Caco-2 (cell line): Measurements from ENCODE around the gene NSG1. TPM values are rescaled to one million over a fixed set of nuclear protein-coding genes. Genes with fewer than 3 reads are reported as not detected.

Source experiments
- BruUV-seq: library from RNA; stranded (reverse); fragments of 400-500 nt; replicated peaks from 2 replicates; lab custom pipeline; 2021; lab: Mats Ljungman, UMichigan
- CTCF ChIA-PET: fragments of 300-600 bp; sonication (Branson Sonifier 250); formaldehyde crosslinking; loops from one replicate; lab custom pipeline; 2022; ENCODE audit warnings: antibody characterized with exemption; lab: Charles Lee
- POLR2A ChIA-PET: fragments of 300-600 bp; sonication (Branson Sonifier 250); formaldehyde crosslinking; loops from one replicate; lab custom pipeline; 2022; ENCODE audit warnings: antibody characterized with exemption; lab: Charles Lee
- DNase-seq, 2 experiments: peaks; one replicate each; pipeline versions ENCODE4 v3.0.0 to v3.0.0-alpha.2; 2020 to 2022
- H3K27me3 ChIP-seq: replicated peaks from 2 replicates; pipeline ENCODE4 v1.6.0; 2011; ENCODE audit warnings: low read length; ENCODE audit not compliant: control insufficient read depth, insufficient read depth
- H3K36me3 ChIP-seq: 2 replicates; pipeline ENCODE4 v1.5.1; 2011; ENCODE audit warnings: low read length; ENCODE audit not compliant: control insufficient read depth, insufficient read depth
- H3K4me1 ChIP-seq: fragments of 250-450 bp; sonication (Bioruptor Pico); 2 replicates; pipeline ENCODE4 v1.5.1; 2020; ENCODE audit warnings: mild to moderate bottlenecking
- H3K4me3 ChIP-seq: 2 replicates; pipeline ENCODE4 v1.5.1; 2011; ENCODE audit warnings: low read depth, mild to moderate bottlenecking, control low read depth, low read length
- H3K9me3 ChIP-seq: fragments of 250-450 bp; sonication (Bioruptor Pico); 2 replicates; pipeline ENCODE4 v1.5.1; 2020; ENCODE audit warnings: mild to moderate bottlenecking, moderate library complexity
- H3K27ac Mint-ChIP-seq: one replicate; pipeline ENCODE4 v1.8.0; 2022; ENCODE audit warnings: mixed read lengths; ENCODE audit not compliant: unreplicated experiment
- H3K27me3 Mint-ChIP-seq: one replicate; pipeline ENCODE4 v1.8.0; 2022; ENCODE audit warnings: mixed read lengths; ENCODE audit not compliant: insufficient read depth, unreplicated experiment
- H3K36me3 Mint-ChIP-seq: one replicate; pipeline ENCODE4 v1.8.0; 2022; ENCODE audit warnings: mild to moderate bottlenecking, mixed read lengths; ENCODE audit not compliant: insufficient read depth, unreplicated experiment
- H3K4me1 Mint-ChIP-seq: one replicate; pipeline ENCODE4 v1.8.0; 2022; ENCODE audit warnings: low read depth, mixed read lengths; ENCODE audit not compliant: unreplicated experiment
- H3K4me3 Mint-ChIP-seq: one replicate; pipeline ENCODE4 v1.8.0; 2022; ENCODE audit warnings: mild to moderate bottlenecking, moderate library complexity, mixed read lengths; ENCODE audit not compliant: unreplicated experiment
- H3K9me3 Mint-ChIP-seq: one replicate; pipeline ENCODE4 v1.8.0; 2022; ENCODE audit warnings: mixed read lengths; ENCODE audit not compliant: unreplicated experiment
- intact Hi-C: fragments of 100-400 bp; cut with micrococcal nuclease; formaldehyde crosslinking; loops from one replicate; pipeline ENCODE4 v1.10.0; 2022; ENCODE audit not compliant: unreplicated experiment
- total RNA-seq: library from RNA; stranded (reverse); gene quantifications from 2 replicates; pipeline ENCODE4 v1.2.3, GENCODE V29; 2022
- TF ChIP-seq, protein P1 (sequence below), 2 experiments: fragments of 200-600 bp in 1 of 2; IDR thresholded peaks; 1 replicate in 1 of 2; 2 replicates in 1 of 2; pipeline versions ENCODE4 v1.5.1 to v1.8.0; 2011 to 2022; ENCODE audit warnings: antibody characterized with exemption in 1 of 2, control low read depth in 1 of 2, inconsistent platforms in 1 of 2, low read depth in 1 of 2, low read length in 1 of 2, mild to moderate bottlenecking in 1 of 2, moderate library complexity in 1 of 2; ENCODE audit not compliant: insufficient read depth in 1 of 2, severe bottlenecking in 1 of 2, unreplicated experiment in 1 of 2

Gene NSG1
- total RNA-seq, 1 experiment from 2014 or later = 7.2 TPM

DNA sequence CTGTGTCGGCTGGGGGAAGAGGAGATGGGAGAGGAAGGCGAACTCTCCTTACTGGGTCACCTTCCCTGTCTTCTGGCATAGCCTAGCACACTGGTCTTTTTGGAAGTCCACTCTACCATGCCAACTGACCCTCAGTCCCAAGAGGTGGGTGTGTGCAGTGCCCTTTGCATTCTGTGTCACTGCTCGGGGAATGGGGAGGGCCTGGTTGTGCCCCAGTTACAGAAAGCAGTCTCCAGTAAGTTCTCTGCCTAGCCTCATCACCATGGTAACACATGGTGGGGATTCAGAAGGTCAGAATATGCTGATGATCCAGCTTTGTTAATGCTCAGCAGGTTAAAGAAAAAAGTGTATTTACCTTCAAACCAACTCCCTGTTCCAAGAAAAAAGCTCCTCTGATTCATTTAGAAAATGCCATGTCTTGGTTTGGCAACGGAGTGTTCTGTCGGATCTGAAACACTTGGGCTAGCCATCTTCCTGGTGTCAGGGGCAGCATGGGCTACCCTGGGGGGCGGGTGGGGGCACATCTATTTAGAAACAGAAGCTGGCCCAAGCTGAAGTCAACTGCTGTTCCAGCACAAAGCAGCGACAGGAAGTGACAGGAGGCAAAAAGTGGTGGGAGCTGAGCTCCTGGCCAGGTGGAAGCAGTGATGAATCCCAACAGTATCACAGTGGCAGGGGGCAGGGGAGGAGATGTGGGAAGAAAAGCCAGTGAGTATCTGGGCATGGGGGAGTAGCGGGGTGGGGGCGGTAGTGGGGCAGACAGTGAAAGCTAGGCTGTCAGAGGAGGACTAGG is 37.0 kb downstream of the NSG1 start:
- ChIA-PET CTCF (no interaction called here), POLR2A (no interaction called here)
- Histone ChIP-seq H3K4me1 (no peaks in the 10 kb centered on the region), H3K27me3 (no peaks in the 10 kb centered on the region), H3K4me3 (no peak overlapping the region), H3K36me3 (no peaks in the 10 kb centered on the region; the same call in 1 of the 2 replicates), H3K9me3 (no peaks in the 10 kb centered on the region)
- TF ChIP-seq, protein P1, sequence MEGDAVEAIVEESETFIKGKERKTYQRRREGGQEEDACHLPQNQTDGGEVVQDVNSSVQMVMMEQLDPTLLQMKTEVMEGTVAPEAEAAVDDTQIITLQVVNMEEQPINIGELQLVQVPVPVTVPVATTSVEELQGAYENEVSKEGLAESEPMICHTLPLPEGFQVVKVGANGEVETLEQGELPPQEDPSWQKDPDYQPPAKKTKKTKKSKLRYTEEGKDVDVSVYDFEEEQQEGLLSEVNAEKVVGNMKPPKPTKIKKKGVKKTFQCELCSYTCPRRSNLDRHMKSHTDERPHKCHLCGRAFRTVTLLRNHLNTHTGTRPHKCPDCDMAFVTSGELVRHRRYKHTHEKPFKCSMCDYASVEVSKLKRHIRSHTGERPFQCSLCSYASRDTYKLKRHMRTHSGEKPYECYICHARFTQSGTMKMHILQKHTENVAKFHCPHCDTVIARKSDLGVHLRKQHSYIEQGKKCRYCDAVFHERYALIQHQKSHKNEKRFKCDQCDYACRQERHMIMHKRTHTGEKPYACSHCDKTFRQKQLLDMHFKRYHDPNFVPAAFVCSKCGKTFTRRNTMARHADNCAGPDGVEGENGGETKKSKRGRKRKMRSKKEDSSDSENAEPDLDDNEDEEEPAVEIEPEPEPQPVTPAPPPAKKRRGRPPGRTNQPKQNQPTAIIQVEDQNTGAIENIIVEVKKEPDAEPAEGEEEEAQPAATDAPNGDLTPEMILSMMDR (IDR thresholded peaks at IDR 0.05; ENCODE audit: insufficient read depth in 1 of 2, low read depth in 1 of 2, low read length in 1 of 2, severe bottlenecking in 1 of 2, unreplicated experiment in 1 of 2) = no peak
- Mint-ChIP-seq H3K4me3 (no peak overlapping the region), H3K27ac (no peak overlapping the region), H3K9me3 (no peaks in the 10 kb centered on the region), H3K36me3 (peaks cover 31% of the 10 kb centered on the region), H3K27me3 (no peaks in the 10 kb centered on the region), H3K4me1 (no peaks in the 10 kb centered on the region)
- BruUV-seq = no TSS peak
- intact Hi-C loops = no loop called here
- no peak for DNase-seq

DNA sequence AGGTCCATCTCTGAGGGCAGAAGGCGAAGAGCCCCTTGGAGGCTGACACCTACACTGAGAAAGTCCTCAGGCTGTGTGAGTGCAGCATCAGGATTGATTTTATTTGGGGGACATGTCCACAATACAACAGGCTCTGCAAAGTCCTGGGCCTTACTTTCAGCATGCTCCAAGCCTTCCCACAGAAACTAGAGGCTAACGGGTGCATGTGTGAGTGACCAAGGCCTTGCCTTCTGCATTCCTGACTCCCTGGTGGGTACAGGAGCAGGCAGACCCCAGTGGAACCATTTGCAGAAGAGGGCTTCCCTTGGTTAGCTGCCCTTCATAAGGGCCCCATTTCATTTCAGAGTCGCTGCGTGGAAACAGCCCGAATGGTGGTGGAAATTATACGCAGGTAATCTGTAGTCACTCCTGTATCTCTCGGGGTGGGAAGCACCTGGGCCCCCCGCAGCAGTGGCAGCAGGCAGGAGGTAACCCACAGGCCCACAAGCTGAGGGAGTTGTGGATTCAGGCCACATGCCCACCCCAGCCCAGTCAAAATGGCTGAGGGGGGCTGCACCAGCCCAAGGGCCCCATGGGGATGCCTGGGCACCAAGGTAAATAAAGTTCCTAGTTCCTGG is 37.7 kb downstream of the NSG1 start:
- H3K27me3 ChIP-seq = no peaks in the 10 kb centered on the region
- CTCF ChIA-PET = no interaction called here
- TF ChIP-seq, protein P1 (IDR thresholded peaks at IDR 0.05; ENCODE audit: insufficient read depth in 1 of 2, low read depth in 1 of 2, low read length in 1 of 2, severe bottlenecking in 1 of 2, unreplicated experiment in 1 of 2) = no peak

DNA sequence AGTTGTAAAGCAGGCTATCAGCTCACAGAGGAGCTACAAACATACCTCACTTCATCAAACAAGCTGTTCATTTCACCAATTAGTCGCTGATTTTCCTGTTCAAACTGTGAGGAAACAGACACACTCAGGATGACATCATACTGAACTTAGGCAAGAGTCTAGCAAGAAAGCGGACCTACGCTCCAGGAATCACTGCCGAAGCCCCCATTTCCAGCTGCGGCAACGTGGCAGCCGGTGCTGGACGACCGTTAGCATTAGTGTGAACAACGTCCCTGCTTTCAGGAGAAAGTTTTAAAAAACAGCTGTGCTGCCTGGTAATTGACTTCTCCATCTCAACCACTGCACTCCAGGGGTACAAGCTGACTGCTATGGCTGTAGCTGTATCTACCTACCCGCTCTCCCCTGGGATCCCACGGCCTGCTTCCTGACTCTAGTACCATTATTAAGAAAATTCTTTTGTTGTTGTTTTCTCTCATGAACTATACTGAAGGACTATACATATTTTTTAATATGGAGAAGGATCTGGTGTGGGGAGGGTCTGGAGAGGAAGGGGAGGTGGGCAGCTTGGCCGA is 38.3 kb downstream of the NSG1 start:
- no peaks in the 10 kb centered on the region for H3K4me1 Mint-ChIP-seq
- Histone ChIP-seq H3K36me3 (0 out of 2 replicates have a peak, but pooled peaks cover 2% of the 10 kb centered on the region), H3K27me3 (no peaks in the 10 kb centered on the region), H3K9me3 (no peaks in the 10 kb centered on the region), H3K4me1 (peaks cover under 1% of the 10 kb centered on the region; the same call in 1 of the 2 replicates), H3K4me3 (no peak overlapping the region)
- no peaks in the 10 kb centered on the region for H3K27me3 Mint-ChIP-seq
- H3K4me3 Mint-ChIP-seq = no peak overlapping the region
- H3K36me3 Mint-ChIP-seq = peaks cover 31% of the 10 kb centered on the region
- BruUV-seq = no TSS peak
- intact Hi-C loops = no loop called here
- CTCF ChIA-PET = no interaction called here
- POLR2A ChIA-PET = no interaction called here
- no peaks in the 10 kb centered on the region for H3K9me3 Mint-ChIP-seq
- H3K27ac Mint-ChIP-seq = no peak overlapping the region
- DNase-seq = no peak
- TF ChIP-seq, protein P1 (IDR thresholded peaks at IDR 0.05; ENCODE audit: insufficient read depth in 1 of 2, low read depth in 1 of 2, low read length in 1 of 2, severe bottlenecking in 1 of 2, unreplicated experiment in 1 of 2) = no peak

More for the DNA sequence above, 37.7 kb downstream of the NSG1 start:
- no peak overlapping the region for H3K4me3 Mint-ChIP-seq
- Histone ChIP-seq H3K4me1 (no peaks in the 10 kb centered on the region), H3K4me3 (no peak overlapping the region), H3K36me3 (peaks cover 2% of the 10 kb centered on the region; the same call in 1 of the 2 replicates), H3K9me3 (no peaks in the 10 kb centered on the region)
- H3K27me3 Mint-ChIP-seq = no peaks in the 10 kb centered on the region
- BruUV-seq = no TSS peak
- H3K4me1 Mint-ChIP-seq = no peaks in the 10 kb centered on the region
- POLR2A ChIA-PET = no interaction called here
- no peaks in the 10 kb centered on the region for H3K9me3 Mint-ChIP-seq
- peaks cover 31% of the 10 kb centered on the region for H3K36me3 Mint-ChIP-seq
- intact Hi-C loops = no loop called here
- H3K27ac Mint-ChIP-seq = no peak overlapping the region
- DNase-seq = no peak
